ENCODE measurements around the gene GPR107.

GPR107 gene

DNA sequence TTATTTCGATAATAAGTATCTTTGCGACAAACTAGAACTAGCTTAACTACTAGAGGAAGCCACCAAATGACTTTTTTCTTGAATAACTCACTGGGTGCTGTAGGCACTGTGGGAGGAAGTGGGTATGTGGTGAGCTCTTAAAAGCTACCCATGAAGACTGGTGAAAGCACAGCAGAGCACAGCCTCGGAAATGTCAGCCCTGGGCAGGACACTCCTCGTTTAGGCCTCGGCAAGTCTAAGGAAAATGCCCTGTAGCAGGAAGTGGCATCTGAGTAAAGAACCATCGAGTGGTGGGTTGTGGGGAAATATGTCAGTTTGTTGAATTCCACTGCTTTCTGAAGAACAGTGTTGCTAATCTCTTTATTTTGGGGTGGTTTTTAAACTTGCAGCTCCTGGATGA is 74.5 kb downstream of the GPR107 start:
- H3K4me1 ChIP-seq (ENCODE audit: control insufficient read depth in 1 of 2, insufficient read depth in 1 of 2, low read depth in 1 of 2, low read length in 1 of 2), result peaks cover 13 to 18% of the 10 kb centered on the region in 2 experiments
- TF ChIP-seq, protein P1, sequence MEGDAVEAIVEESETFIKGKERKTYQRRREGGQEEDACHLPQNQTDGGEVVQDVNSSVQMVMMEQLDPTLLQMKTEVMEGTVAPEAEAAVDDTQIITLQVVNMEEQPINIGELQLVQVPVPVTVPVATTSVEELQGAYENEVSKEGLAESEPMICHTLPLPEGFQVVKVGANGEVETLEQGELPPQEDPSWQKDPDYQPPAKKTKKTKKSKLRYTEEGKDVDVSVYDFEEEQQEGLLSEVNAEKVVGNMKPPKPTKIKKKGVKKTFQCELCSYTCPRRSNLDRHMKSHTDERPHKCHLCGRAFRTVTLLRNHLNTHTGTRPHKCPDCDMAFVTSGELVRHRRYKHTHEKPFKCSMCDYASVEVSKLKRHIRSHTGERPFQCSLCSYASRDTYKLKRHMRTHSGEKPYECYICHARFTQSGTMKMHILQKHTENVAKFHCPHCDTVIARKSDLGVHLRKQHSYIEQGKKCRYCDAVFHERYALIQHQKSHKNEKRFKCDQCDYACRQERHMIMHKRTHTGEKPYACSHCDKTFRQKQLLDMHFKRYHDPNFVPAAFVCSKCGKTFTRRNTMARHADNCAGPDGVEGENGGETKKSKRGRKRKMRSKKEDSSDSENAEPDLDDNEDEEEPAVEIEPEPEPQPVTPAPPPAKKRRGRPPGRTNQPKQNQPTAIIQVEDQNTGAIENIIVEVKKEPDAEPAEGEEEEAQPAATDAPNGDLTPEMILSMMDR (IDR thresholded peaks at IDR 0.05), result no peak
- no peak overlapping the region for H3K4me3 ChIP-seq (ENCODE audit: low read depth in 1 of 2, low read length in 1 of 2)
- H3K27ac ChIP-seq, result peak overlapping the region; percentile 57
- peaks cover 84% of the 10 kb centered on the region for H3K36me3 ChIP-seq
- no peaks in the 10 kb centered on the region for H3K27me3 ChIP-seq
- H3K9me3 ChIP-seq, result no peaks in the 10 kb centered on the region

DNA sequence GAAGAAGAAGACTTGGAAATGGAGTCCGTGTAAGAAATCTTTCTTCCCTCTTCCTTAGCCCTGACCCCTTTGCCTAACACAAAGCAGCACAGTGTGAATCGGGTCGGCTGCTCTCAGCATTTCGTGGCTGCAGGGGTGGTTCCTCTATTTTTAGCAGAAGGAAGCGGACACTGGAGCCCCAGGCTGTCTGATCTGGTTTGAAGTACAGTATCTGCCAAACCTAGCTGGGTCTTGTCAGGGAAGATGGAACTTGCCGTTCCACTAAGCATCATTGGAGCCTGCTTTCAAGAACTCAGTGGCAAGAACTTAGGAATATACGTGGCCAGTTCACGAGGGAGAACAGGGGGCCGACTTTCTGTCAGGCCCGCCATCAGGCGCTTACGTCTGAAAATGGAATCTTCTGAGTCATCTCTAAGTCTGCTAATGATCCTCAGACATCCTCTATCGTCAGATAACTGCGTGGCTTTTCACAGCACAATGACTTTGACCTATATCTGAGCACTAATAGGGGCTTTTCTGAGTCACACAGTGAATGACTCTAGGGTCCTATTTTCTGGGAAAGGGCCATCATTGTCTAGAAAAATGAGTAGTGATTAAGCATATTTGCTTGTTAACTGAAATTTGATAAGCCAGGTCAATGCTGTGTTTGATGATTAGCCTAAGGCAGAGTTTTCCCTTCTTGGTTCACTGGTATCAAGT is 75.2 kb downstream of the GPR107 start:
- Histone ChIP-seq H3K27ac (peak overlapping the region; percentile 57), H3K9me3 (no peaks in the 10 kb centered on the region), H3K4me1 (ENCODE audit: control insufficient read depth in 1 of 2, insufficient read depth in 1 of 2, low read depth in 1 of 2, low read length in 1 of 2) (peaks cover 13 to 18% of the 10 kb centered on the region in 2 experiments), H3K27me3 (no peaks in the 10 kb centered on the region), H3K4me3 (ENCODE audit: low read depth in 1 of 2, low read length in 1 of 2) (no peak overlapping the region), H3K36me3 (peaks cover 86% of the 10 kb centered on the region)
- TF ChIP-seq, protein P1 (IDR thresholded peaks at IDR 0.05), result no peak

DNA sequence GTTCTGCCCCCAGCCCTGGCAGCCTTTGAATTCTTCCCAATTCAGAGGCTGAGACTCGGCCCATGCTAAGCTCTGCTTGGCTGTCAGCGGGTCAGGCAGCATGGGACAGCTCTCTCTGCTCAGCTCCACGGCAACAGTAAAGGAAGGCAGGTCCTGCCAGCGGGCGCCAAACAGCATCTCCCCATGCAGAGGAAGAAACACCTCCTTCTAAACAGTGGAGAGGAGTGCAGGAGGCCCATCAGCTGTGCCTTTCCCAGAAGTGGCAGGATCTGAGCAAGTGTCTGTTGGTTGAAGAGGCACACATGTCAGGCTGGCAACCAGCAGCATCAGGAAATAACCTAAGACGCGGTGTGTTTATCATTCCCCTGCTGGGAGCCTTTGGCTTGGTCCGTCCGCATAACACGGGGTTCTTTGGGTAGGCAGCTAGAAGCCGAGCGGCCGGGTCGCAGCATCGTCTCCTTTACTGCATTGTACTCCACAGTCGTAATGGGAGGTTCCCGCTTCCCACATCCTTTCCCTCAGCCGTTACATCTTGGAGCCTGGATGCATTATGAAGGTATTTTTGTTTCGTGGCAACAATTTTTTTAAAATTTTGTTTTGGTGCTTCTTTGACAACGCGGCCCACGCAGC is 75.8 kb downstream of the GPR107 start:
- TF ChIP-seq, protein P1 (IDR thresholded peaks at IDR 0.05), result no peak
- Histone ChIP-seq H3K27ac (peak overlapping the region; percentile 57), H3K4me1 (ENCODE audit: control insufficient read depth in 1 of 2, insufficient read depth in 1 of 2, low read depth in 1 of 2, low read length in 1 of 2) (peaks cover 13 to 18% of the 10 kb centered on the region in 2 experiments), H3K9me3 (no peaks in the 10 kb centered on the region), H3K36me3 (peaks cover 86% of the 10 kb centered on the region), H3K27me3 (no peaks in the 10 kb centered on the region), H3K4me3 (ENCODE audit: low read depth in 1 of 2, low read length in 1 of 2) (no peak overlapping the region)

DNA sequence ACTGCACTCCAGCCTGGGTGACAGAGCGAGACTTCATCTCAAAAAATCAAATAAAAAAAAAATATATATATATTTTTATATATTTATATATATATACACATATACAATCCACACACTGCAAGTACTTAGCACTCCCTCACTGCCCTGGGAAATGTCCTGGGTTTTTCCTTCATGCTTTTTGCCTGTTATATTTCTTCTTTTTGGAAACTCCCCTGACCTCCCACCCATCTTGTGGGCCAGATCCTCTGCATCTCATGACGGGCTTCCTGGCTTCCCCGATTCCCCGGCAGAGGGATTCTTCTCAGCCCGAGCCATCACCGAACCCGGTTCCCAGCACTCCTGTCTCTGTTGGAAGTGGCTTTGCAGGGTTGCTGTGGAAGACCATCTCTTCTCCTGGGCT is 79.0 kb downstream of the GPR107 start:
- Histone ChIP-seq H3K4me1 (ENCODE audit: control insufficient read depth in 1 of 2, insufficient read depth in 1 of 2, low read depth in 1 of 2, low read length in 1 of 2) (peaks cover 29 to 42% of the 10 kb centered on the region in 2 experiments), H3K36me3 (peaks cover 77% of the 10 kb centered on the region), H3K9me3 (no peaks in the 10 kb centered on the region), H3K27me3 (no peaks in the 10 kb centered on the region), H3K27ac (no peak overlapping the region), H3K4me3 (ENCODE audit: low read depth in 1 of 2, low read length in 1 of 2) (no peak overlapping the region)
- TF ChIP-seq, protein P1 (IDR thresholded peaks at IDR 0.05), result no peak

DNA sequence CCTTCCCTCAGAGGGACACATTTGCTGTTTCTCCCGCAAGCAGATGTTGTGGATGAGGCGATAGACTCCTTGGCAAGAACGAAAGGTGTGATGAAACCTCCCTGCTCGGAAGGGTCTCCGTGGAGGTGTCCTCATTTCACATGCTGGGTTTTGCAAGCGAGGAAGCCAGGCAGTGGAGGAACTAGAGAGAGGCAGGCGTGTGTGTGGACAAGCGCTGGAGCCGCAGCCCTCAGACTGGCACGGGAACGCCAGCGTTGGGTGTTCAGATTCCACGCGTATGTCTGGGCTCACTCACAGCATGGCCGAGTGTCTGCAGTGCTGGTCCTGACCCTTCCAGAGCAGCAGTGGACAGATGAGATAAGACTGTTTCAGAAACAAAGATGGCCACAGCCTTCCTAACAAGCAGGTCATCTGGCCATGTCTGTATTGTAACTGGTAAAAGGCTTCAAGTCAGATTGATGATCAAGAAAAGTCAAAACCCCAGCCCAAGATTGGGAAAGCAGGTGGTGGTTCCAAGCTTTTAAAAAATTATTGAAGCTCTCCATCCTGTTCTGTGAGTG is 83.5 kb downstream of the GPR107 start:
- peaks cover 8% of the 10 kb centered on the region for H3K27me3 ChIP-seq
- H3K27ac ChIP-seq, result peak overlapping the region; percentile 45
- H3K4me1 ChIP-seq (ENCODE audit: control insufficient read depth in 1 of 2, insufficient read depth in 1 of 2, low read depth in 1 of 2, low read length in 1 of 2), result peaks cover 24 to 33% of the 10 kb centered on the region in 2 experiments
- H3K4me3 ChIP-seq (ENCODE audit: low read depth in 1 of 2, low read length in 1 of 2), result peak overlapping the region in 1 of 2 experiments; percentile 31
- TF ChIP-seq, protein P1 (IDR thresholded peaks at IDR 0.05), result no peak
- H3K36me3 ChIP-seq, result peaks cover 34% of the 10 kb centered on the region
- no peaks in the 10 kb centered on the region for H3K9me3 ChIP-seq

Data from neutrophil (primary cell).